SK-N-SH (cell line): ENCODE measurements around the gene COPZ1.
"Not testable (repeated sequence)": the region's sequence is repeated elsewhere in the genome, so short reads cannot be mapped to it uniquely, and the experiment has no call there.

ENCODE experiments used
- CTCF ChIP-seq: fragments of 200-600 bp; sonication (generic); IDR thresholded peaks from 2 replicates; pipeline ENCODE4 v1.6.1; 2017; ENCODE audit warnings: antibody characterized with exemption, mild to moderate bottlenecking, moderate library complexity
- NRF1 ChIP-seq: IDR thresholded peaks from 2 replicates; pipeline ENCODE4 v1.6.1; 2012; ENCODE audit warnings: low read depth, mild to moderate bottlenecking, low read length
- REST ChIP-seq: IDR thresholded peaks from 2 replicates; pipeline ENCODE4 v1.6.1; 2012; ENCODE audit warnings: mild to moderate bottlenecking, low read depth, low read length, moderate library complexity

GRCh38 chr12:54325442-54326109, 645 bp downstream of the COPZ1 start:
- not testable (repeated sequence) for TF ChIP-seq NRF1, CTCF, REST
